Medulla oblongata (tissue), 1 donor: ENCODE data around the gene NCBP3.
"Not testable (repeated sequence)": the region's sequence is repeated elsewhere in the genome, so short reads cannot be mapped to it uniquely, and the experiment has no call there.

Experiments used
- DNase-seq: peaks from one replicate; pipeline ENCODE4 v3.0.0-alpha.2; 2015; ENCODE audit errors: extremely low spot score

NCBP3 gene

GRCh38 chr17:3846437-3847164, 555 bp upstream of the NCBP3 start:
- DNase-seq = no peak

- peak; percentile 15 for DNase-seq
These were observed 790 bp downstream of the NCBP3 start for GRCh38 chr17:3845291-3845620.

- DNase-seq = not testable (repeated sequence)
These were observed 1.5 kb downstream of the NCBP3 start for GRCh38 chr17:3844556-3844955.

- DNase-seq = no peak
These were observed 2.0 kb downstream of the NCBP3 start for GRCh38 chr17:3843935-3844516.

- DNase-seq = no peak
These were observed 7.8 kb downstream of the NCBP3 start for GRCh38 chr17:3838206-3838605.

- no peak for DNase-seq
These were observed 9.5 kb downstream of the NCBP3 start for GRCh38 chr17:3836551-3836950.

- no peak for DNase-seq
These were observed 10.4 kb downstream of the NCBP3 start for GRCh38 chr17:3835410-3836229.

- no peak for DNase-seq
These were observed 11.2 kb downstream of the NCBP3 start for GRCh38 chr17:3834811-3835210.

GRCh38 chr17:3828852-3829232, 17.2 kb downstream of the NCBP3 start:
- no peak for DNase-seq

- DNase-seq = no peak
These were observed 17.7 kb downstream of the NCBP3 start for GRCh38 chr17:3828151-3828851.

- peak; percentile 87 for DNase-seq
These were observed 18.8 kb downstream of the NCBP3 start for GRCh38 chr17:3827124-3827773.

GRCh38 chr17:3826191-3826590, 19.9 kb downstream of the NCBP3 start:
- no peak for DNase-seq

- no peak for DNase-seq
These were observed 24.9 kb downstream of the NCBP3 start for GRCh38 chr17:3821101-3821500.

- DNase-seq = peak; percentile 34
These were observed 27.3 kb downstream of the NCBP3 start for GRCh38 chr17:3818786-3819185.

- peak; percentile 64 for DNase-seq
These were observed 28.0 kb downstream of the NCBP3 start for GRCh38 chr17:3817851-3818605.

- DNase-seq = no peak
These were observed 30.1 kb downstream of the NCBP3 start for GRCh38 chr17:3815925-3816324.

- no peak for DNase-seq
These were observed 30.9 kb downstream of the NCBP3 start for GRCh38 chr17:3815122-3815521.

- DNase-seq = no peak
These were observed 31.7 kb downstream of the NCBP3 start for GRCh38 chr17:3814361-3814760.

- DNase-seq = no peak
These were observed 32.9 kb downstream of the NCBP3 start for GRCh38 chr17:3813171-3813570.

GRCh38 chr17:3812771-3813170, 33.3 kb downstream of the NCBP3 start:
- DNase-seq = no peak

GRCh38 chr17:3812284-3812683, 33.8 kb downstream of the NCBP3 start:
- no peak for DNase-seq
